Measurements from ENCODE around the gene ISLR. TPM values are rescaled to one million over a fixed set of nuclear protein-coding genes. Genes with fewer than 3 reads are reported as not detected.

Gene ISLR
- total and polyA plus RNA-seq, 2 of the 4 experiments (the other 2 are of a cell fraction) = under 0.01 to 0.79 TPM

GRCh38 chr15:74167891-74168331 lies 5.6 kb upstream of the ISLR start:
- Histone ChIP-seq H2BK120ac (ENCODE audit: low read depth, low read length) (no peak overlapping the region), H2BK20ac (ENCODE audit: low read depth, low read length) (no peak overlapping the region), H2BK15ac (ENCODE audit: low read depth, low read length) (no peak overlapping the region), H3K9me3 (ENCODE audit: control insufficient read depth, insufficient read depth, low read length) (no peaks in the 10 kb centered on the region), H3K56ac (ENCODE audit: extremely low read depth, insufficient read depth, low read length) (no peak overlapping the region), H4K20me1 (ENCODE audit: insufficient read depth, low read length) (no peaks in the 10 kb centered on the region; the same call in 1 of the 2 replicates), H3K27me3 (ENCODE audit: control insufficient read depth, insufficient read depth, low read length) (peaks cover 43% of the 10 kb centered on the region), H3K4me3 (ENCODE audit: insufficient read depth, low read depth, low read length) (no peak overlapping the region), H3K14ac (replicated peaks; ENCODE audit: low read depth, low read length) (no peak overlapping the region), H3K27ac (ENCODE audit: insufficient read depth, low read length) (no peak overlapping the region), H4K5ac (ENCODE audit: low read depth, low read length) (no peak overlapping the region), H3K9ac (ENCODE audit: low read depth, low read length) (no peak overlapping the region), H3K36me3 (ENCODE audit: control insufficient read depth, insufficient read depth, low read length) (no peaks in the 10 kb centered on the region), H2BK5ac (ENCODE audit: low read depth, low read length, poor library complexity, severe bottlenecking) (no peak overlapping the region), H3K4me1 (ENCODE audit: control insufficient read depth, insufficient read depth, low read length) (peaks cover 3% of the 10 kb centered on the region; the same call in 1 of the 2 replicates), H3K4ac (ENCODE audit: low read depth, low read length) (no peak overlapping the region), H2AK5ac (ENCODE audit: low read depth, low read length) (no peak overlapping the region), H3K9me1 (ENCODE audit: insufficient read depth, low read length) (no peaks in the 10 kb centered on the region), H4K91ac (ENCODE audit: insufficient read depth, low read depth, low read length) (no peak overlapping the region), H2AFZ (replicated peaks; ENCODE audit: low read length, poor library complexity) (no peak overlapping the region), H3K18ac (ENCODE audit: low read depth, low read length) (no peak overlapping the region), H3K4me2 (ENCODE audit: low read depth, low read length) (no peak overlapping the region), H3K23ac (ENCODE audit: low read depth, low read length) (no peak overlapping the region), H3K79me1 (ENCODE audit: low read depth in 1 of 2, low read length in 2 of 2) (no peaks in the 10 kb centered on the region), H4K8ac (ENCODE audit: low read depth in 2 of 2, low read length in 2 of 2) (no peak overlapping the region), H2AK9ac (replicated peaks; ENCODE audit: low read depth, low read length, poor library complexity) (no peak overlapping the region)
- DNase-seq (no peak), ATAC-seq (ENCODE audit: low read depth) (no peak)
- dilution Hi-C loops (cut with HindIII; ENCODE audit: low sequenced_read_pairs, unreplicated experiment) (no loop called here), in situ Hi-C loops (cut with MboI; ENCODE audit: low sequenced_read_pairs) (no loop called here), intact Hi-C loops (cut with micrococcal nuclease) (no loop called here)
- BruUV-seq (replicated peaks) = no TSS peak
- TF ChIP-seq USF2 (IDR thresholded peaks at IDR 0.05; ENCODE audit: low read depth, low read length) = no peak
- TF ChIP-seq RCOR1 (IDR thresholded peaks at IDR 0.05; ENCODE audit: insufficient replicate concordance, low read length) = no peak
- no peak for TF ChIP-seq CTCF (conservative IDR thresholded peaks at IDR 0.05; ENCODE audit: low read depth, low read length)
- TF ChIP-seq POLR2A (IDR thresholded peaks at IDR 0.05; ENCODE audit: low read depth, low read length) = no peak
- no peak for TF ChIP-seq RFX5 (IDR thresholded peaks at IDR 0.05; ENCODE audit: low read depth, low read length)
- no peak for TF ChIP-seq SMC3 (IDR thresholded peaks at IDR 0.05; ENCODE audit: low read depth, low read length)
- TF ChIP-seq CEBPB (IDR thresholded peaks at IDR 0.05; ENCODE audit: low read depth, low read length) = no peak
- TF ChIP-seq MAZ (IDR thresholded peaks at IDR 0.05; ENCODE audit: borderline replicate concordance, low read depth, low read length) = no peak
- TF ChIP-seq MXI1 (IDR thresholded peaks at IDR 0.05; ENCODE audit: borderline replicate concordance, low read depth, low read length) = no peak
- no peak for TF ChIP-seq MAFK (IDR thresholded peaks at IDR 0.05; ENCODE audit: low read depth, low read length)
- TF ChIP-seq NFE2L2 (IDR thresholded peaks at IDR 0.05; ENCODE audit: low read depth, low read length) = no peak
- TF ChIP-seq BHLHE40 (IDR thresholded peaks at IDR 0.05; ENCODE audit: low read depth, low read length) = no peak
- no peak for TF ChIP-seq RAD21 (IDR thresholded peaks at IDR 0.05; ENCODE audit: low read length)
- WGBS, 2 experiments (ENCODE audit: extremely low coverage in 2 of 2, insufficient read length in 1 of 2) = no CpG with 5 or more reads among the region's 4 CpGs
- CTCF ChIA-PET = no interaction called here
- POLR2A ChIA-PET (ENCODE audit: unreplicated experiment) = no interaction called here
